HCEC 1CT (cell line): ENCODE data around the gene HSP90AA1.
A peak's percentile ranks its signal among the peaks of the same experiment; 100 is the strongest.
"Not testable (repeated sequence)": the region's sequence is repeated elsewhere in the genome, so short reads cannot be mapped to it uniquely, and the experiment has no call there.

Experiments
- DNase-seq: peaks from one replicate; pipeline ENCODE4 v3.0.0-alpha.2; 2017

Gene HSP90AA1

GRCh38 chr14:102086972-102087761 is at the start of gene HSP90AA1:
HSP90AA1 (minus strand) TSS chr14:102087044; CDS start chr14:102086378, 666 bp downstream.
- DNase-seq: peak; percentile 92

- DNase-seq: not testable (repeated sequence)
Measured at GRCh38 chr14:102135456-102135855, 48.6 kb upstream of the HSP90AA1 start.

DNA sequence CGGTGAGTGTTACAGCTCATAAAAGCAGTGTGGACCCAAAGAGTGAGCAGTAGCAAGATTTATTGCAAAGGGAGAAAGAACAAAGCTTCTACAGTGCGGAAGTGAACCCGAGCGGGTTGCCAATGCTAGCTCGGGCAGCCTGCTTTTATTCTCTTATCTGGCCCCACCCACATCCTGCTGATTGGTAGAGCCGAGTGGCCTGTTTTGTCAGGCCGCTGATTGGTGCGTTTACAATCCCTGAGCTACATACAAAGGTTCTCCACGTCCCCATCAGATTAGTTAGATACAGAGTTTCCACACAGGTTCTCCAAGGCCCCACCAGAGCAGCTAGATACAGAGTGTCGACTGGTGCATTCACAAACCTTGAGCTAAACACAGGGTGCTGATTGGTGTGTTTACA is 47.9 kb upstream of the HSP90AA1 start:
- not testable (repeated sequence) for DNase-seq

GRCh38 chr14:102134021-102134420 is 47.2 kb upstream of the HSP90AA1 start:
- DNase-seq: not testable (repeated sequence)

DNA sequence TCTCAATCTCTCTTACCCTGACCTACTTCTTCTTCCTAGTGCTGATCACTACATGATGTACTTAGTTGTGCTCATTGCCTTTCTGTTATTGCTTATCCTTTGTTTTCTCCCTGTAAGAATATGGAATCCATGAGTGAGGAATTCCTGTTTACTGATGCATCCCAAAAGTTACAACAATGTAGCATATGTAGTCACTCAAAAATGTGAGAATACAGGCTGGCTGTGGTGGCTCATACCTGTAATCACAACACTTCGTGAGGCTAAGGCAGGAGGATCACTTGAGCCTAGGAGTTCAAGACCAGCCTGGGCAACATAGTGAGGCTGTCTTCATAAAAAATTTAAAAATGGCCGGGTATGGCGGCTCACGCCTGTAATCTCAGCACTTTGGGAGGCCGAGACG is 44.9 kb upstream of the HSP90AA1 start:
- DNase-seq: no peak

GRCh38 chr14:102126807-102127455 is 40.1 kb upstream of the HSP90AA1 start:
- no peak for DNase-seq

DNA sequence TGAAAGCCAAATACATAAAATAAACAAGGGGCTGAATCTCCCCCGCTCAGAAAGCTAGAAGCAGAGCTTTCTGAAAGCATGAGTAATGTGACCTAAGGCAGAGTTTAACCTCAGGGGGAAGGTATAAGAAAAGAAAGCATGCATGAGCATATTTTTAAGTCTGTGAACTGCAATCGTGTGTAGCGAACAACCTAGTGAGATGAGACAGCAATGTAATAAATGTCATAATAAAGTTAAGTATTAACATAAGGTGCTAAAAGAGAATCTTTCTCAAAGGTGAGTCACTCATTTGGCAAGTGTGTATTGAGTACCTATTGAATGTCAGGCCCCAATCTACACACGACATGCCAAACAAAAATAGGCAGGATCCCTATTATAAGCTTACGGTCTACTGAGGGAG is 38.7 kb upstream of the HSP90AA1 start:
- DNase-seq: no peak

DNA sequence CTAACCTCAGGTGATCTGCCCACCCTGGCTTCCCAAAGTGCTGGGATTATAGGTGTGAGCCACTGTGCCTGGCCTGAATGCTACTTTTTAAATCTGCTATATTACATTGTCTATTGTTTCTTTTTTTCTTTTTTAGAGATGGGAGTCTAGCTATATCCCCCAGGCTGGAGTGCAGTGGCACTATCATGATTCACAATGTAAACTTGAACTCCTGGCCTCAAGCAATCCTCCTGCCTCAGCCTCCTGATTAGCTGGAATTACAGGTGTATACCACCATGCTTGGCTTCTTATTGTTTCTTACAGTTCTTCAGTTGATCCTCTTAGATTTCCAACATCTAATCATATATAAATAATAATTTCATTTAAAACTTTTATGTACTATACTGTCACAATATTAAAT is 37.6 kb upstream of the HSP90AA1 start:
- no peak for DNase-seq

DNA sequence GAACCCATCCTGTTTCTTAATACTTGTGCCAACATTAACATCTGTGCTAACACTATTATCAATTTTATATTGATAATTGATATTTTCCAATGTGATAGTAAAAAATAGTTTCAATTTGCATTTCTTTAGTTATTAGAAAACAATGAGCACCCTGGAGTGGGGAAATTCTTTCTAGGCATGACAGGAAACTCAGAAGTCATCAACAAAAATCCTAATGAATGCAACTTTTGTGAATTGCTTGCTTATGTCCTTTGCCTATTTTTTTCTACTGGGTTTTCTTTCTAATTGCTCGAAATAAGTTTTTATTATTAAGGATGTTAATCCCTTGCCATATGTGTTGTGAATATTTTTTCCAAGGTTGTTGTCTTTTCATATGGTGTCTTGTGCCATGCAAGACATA is 34.7 kb upstream of the HSP90AA1 start:
- DNase-seq: no peak

GRCh38 chr14:102120888-102121287 is 34.0 kb upstream of the HSP90AA1 start:
- no peak for DNase-seq

DNA sequence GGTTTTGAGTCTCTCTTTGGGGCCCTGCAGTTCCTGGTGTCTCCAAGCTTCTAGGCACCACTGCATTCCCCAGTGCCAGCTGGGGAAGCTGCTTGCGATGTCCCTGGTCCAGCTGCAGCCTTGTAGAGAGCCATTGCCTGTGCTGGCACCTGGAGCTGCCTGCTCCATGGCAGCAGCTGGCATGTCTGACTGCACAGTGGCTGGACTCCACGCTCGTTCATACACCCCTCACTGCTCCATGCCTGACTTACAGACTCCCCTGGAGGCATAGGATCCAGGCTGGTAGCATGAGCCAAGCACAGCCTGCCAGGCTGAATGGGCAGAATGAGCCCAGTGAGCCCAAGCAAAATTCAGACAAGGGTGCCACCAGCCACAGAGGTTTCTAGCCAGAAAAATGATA is 31.0 kb upstream of the HSP90AA1 start:
- DNase-seq: no peak

DNA sequence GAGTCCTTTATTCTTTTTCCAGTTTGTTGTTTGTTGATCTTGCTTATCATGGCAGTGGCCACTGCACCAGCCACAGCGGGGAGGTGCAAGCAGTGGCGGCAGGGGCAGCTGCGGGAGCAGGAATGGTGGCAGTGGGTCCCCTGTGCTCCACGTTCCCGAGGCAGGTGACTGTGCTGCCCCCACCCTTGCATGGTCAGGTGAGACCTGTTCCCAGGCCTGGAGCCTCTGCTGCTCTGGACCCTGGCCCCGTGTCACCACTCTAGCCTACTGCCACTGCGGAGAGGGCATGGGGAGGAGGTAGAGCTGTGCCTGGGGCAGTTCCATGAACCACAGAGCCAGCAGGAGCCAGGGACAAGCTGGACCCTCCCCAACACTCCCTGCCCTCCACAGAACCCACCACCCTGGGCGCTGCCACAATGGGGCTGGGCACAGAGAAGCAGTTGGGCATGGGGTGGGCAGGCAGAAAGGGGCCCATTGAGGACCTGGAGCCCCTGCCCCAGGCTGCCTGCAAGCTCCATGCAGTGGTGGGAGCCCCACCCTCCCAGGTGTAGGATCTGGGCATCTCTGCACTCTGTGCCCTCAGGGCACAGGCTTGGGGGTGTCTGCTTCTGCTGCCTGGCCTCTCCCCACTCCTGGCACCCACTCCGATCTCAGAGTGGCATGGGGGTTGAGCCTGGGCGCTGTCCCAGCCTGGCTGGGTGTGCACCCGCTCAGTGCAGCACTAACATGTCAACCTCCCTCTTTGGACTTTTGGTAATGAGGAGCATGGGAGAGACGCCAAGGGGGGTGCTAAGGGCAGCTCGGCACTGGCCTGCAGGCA is 29.7 kb upstream of the HSP90AA1 start:
- DNase-seq: no peak

DNA sequence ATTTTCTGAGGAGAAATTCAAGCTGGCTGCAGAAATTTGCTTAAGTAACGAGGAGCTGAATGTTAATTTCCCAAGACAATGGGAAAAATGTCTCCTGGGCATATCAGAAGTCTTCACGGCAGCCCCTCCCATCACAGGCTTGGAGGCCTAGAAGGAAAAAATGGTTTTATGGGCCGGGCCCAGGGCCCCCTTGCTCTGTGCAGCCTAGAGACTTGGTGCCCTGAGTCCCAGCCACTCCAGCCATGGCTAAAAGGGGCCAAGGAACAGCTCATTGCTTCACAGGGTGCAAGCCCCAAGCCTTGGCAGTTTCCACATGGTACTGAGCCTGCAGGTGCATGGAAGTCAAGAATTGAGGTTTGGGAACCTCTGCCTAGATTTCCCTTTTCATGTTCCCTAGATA is 24.3 kb upstream of the HSP90AA1 start:
- no peak for DNase-seq

GRCh38 chr14:102109332-102109731 is 22.5 kb upstream of the HSP90AA1 start:
- DNase-seq: not testable (repeated sequence)

- no peak for DNase-seq
Measured at GRCh38 chr14:102105369-102105768, 18.5 kb upstream of the HSP90AA1 start.

DNA sequence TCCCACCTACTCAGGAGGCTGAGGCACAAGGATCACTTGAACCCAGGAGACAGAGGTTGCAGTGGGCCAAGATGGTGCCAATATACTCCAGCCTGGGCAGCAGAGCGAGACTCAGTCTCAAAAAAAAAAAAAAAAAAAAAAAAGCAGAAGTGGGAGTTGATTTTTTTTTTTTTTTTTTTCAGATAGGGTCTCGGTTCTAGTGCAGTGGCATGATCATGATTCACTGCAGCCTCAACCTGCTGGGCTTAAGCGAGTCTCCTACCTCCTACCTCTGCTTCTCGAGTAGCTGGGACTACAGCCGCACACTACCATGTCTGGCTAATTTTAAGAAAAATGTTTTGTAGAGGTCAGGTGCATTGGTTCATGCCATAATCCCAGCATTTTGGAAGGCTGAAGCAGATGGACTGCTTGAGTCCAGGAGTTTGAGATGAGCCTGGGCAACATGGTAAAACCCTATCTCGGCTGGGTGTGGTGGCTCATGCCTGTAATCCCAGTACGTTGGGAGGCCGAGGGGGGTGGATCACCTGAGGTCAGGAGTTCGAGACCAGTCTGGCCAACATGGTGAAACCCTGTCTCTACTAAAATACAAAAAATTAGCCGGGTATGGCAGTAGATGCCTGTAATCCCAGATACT is 16.3 kb upstream of the HSP90AA1 start:
- no peak for DNase-seq

- DNase-seq: no peak
Measured at GRCh38 chr14:102097441-102098135, 10.7 kb upstream of the HSP90AA1 start.

- DNase-seq: peak; percentile 66
Measured at GRCh38 chr14:102096569-102097188, 9.8 kb upstream of the HSP90AA1 start.

DNA sequence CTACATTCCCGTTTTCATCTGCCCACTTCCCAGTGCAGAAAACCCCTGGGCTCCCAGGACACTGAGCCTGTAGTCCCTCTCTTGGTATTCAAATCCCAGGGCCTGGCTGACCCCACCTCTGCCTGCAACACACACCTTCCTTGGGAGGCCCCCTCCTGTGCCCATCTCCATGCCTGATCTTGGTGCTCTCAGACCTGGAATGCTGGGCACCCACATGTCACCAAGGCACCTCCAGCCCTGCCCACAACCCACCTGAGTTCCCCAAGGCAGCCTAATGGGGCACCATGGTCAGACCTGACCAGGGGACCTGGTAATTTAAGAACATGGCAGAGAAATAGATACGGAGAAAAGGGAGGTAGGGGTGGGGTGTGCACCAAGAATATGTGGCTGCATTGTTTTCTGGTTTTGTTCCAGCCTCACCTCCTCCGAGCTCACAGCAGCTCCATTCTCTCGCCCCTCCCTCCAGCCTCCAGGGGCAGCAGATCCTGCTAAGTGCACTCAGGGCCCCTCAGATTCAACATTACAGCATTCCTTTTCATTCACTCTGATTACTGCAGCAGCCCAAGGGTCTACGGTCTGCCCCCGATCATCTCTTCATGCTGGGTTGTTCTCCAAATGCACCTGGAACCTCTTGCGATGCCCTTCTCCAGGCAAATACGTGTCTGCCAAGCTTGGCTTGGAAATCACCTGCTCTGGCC is 9.2 kb upstream of the HSP90AA1 start:
- no peak for DNase-seq

DNA sequence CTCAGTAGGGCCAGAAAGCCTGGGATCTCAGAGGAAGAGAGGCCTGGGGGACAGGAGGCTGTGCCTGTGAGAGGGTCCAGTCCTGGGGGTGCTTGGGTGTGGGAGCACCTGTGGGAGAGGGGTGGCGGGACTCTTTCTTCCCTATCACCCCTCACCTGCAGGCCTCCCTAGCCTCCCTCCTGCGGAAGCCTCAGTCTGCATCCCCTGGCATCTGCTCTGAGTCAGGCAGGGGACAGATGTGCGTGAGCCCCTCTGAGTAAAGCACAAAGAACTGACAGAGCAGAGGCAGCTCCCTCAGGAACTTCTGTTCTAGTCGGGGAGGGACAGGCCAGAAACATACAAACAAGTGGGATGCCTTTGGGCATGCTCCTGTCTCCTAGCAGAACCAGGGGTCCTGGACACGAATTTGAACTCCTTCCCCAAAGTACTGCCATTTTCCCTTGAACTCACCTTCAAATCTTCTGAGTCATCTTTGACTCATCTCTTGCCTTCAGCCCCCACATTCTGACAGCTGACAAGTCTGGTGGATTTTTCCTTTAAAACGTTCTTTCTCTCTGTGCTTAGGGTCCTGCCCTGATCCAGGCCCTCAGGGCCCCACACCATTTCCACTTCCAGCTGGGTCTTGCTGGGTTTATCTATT is 8.5 kb upstream of the HSP90AA1 start:
- peak; percentile 30 for DNase-seq

- DNase-seq: no peak
Measured at GRCh38 chr14:102094101-102094500, 7.3 kb upstream of the HSP90AA1 start.
